AG09309 (cell line): ENCODE data around the gene PDPN.

Source experiments
- DNase-seq: peaks from one replicate; pipeline ENCODE4 v3.0.0-alpha.2; 2010; ENCODE audit warnings: low read depth
- H3K4me3 ChIP-seq: 2 replicates; pipeline ENCODE4 v1.5.1; 2011; ENCODE audit warnings: mild to moderate bottlenecking, low read depth, low read length, moderate library complexity; ENCODE audit not compliant: control insufficient read depth
- CTCF ChIP-seq: IDR thresholded peaks from 2 replicates; pipeline ENCODE4 v1.5.1; 2011; ENCODE audit warnings: mild to moderate bottlenecking, low read depth, low read length, inconsistent platforms; ENCODE audit not compliant: insufficient read depth, control insufficient read depth; ENCODE audit errors: missing control alignments

Gene PDPN

DNA sequence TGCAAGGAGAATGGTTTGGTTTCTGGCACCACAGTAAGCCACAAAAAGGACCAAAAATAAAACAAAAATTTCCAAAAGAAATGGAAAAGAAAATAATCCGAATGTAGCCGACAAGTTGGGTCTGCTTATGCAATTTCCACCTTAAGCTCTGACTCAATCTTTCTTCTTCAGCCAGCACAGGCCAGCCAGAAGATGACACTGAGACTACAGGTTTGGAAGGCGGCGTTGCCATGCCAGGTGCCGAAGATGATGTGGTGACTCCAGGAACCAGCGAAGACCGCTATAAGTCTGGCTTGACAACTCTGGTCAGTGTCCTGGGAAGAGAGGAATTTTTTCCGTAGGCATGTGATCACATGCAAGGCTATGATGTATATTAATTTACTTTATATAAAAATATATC is 23.4 kb downstream of the PDPN start:
- no peak overlapping the region for H3K4me3 ChIP-seq
- no peak for DNase-seq
- no peak for TF ChIP-seq CTCF

DNA sequence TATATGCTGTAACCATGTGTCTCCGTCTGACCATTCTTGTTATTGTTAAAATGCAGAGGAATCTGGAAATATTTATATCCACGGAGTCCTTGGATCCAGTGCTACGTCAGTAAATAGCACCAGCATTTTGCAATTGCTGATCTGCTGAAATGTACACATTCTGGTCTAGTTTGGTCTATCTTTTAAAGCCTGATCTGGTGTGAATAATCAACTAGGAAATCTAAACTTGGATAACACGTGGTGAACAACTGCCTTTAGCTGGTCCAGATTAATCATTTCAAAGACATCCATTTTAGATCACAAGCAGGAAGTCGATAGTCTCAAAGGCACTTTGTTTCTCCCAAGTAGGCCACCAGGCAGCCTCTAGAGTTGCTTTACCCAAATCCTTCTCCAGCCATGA is 32.6 kb downstream of the PDPN start:
- no peak for TF ChIP-seq CTCF
- DNase-seq, result no peak
- no peak overlapping the region for H3K4me3 ChIP-seq

DNA sequence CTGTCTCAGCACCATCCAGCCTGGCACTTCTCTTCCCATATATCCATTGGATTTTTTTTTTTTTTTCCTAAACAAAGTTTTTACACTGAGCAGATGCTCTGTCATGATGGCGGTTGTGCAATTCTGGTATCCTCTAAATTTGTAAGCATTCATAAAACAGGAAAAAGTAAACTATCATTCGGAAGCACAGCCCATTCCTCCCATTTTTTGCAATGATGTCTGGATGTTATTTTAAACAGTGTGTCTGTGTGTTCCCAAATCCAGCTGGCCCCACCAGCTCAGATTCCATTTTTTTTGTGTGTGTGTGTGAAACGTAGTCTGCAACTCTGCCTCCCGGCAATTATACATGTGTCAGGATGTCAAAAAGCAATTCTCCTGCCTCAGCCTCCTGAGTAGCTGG is 33.5 kb downstream of the PDPN start:
- no peak overlapping the region for H3K4me3 ChIP-seq
- TF ChIP-seq CTCF, result no peak
- DNase-seq, result no peak

GRCh38 chr1:13617773-13618172 is 34.1 kb downstream of the PDPN start:
- no peak overlapping the region for H3K4me3 ChIP-seq
- no peak for TF ChIP-seq CTCF
- no peak for DNase-seq

GRCh38 chr1:13618483-13618882 is 34.9 kb downstream of the PDPN start:
- no peak for TF ChIP-seq CTCF
- DNase-seq, result no peak
- no peak overlapping the region for H3K4me3 ChIP-seq

GRCh38 chr1:13619909-13620308 is 36.3 kb downstream of the PDPN start:
- H3K4me3 ChIP-seq, result no peak overlapping the region
- no peak for TF ChIP-seq CTCF
- DNase-seq, result no peak

- no peak for DNase-seq
- H3K4me3 ChIP-seq, result no peak overlapping the region
- TF ChIP-seq CTCF, result no peak
These were observed 37.2 kb downstream of the PDPN start for GRCh38 chr1:13620825-13621224.
